GM20000 (cell line): Measurements from ENCODE around the gene AANAT.

ENCODE experiments used
- DNase-seq: peaks from one replicate; pipeline ENCODE4 v3.0.0; 2012; ENCODE audit warnings: low spot score
- CTCF ChIP-seq: IDR thresholded peaks from 2 replicates; pipeline ENCODE4 v1.5.1; 2012; ENCODE audit warnings: mild to moderate bottlenecking, control low read depth; ENCODE audit errors: extremely low read depth, missing control alignments

The AANAT gene

GRCh38 chr17:76451506-76451905 lies 15.9 kb upstream of the AANAT start:
- DNase-seq, result no peak
- no peak for TF ChIP-seq CTCF

- TF ChIP-seq CTCF, result no peak
- DNase-seq, result no peak
Observed at GRCh38 chr17:76452127-76452659, 15.2 kb upstream of the AANAT start.

- DNase-seq, result peak; percentile 98
- peak; percentile 64 for TF ChIP-seq CTCF
Observed at GRCh38 chr17:76452660-76453430, 14.6 kb upstream of the AANAT start, which contains the start of gene UBE2O. TSS of gene UBE2O (minus strand) at chr17:76453152. CDS start at chr17:76453141, 11 bp downstream.

GRCh38 chr17:76453431-76453743 lies 14.0 kb upstream of the AANAT start:
- no peak for DNase-seq
- TF ChIP-seq CTCF, result no peak

GRCh38 chr17:76458580-76459490 lies 8.6 kb upstream of the AANAT start:
- DNase-seq, result peak; percentile 78
- peak; percentile 77 for TF ChIP-seq CTCF

- no peak for DNase-seq
- TF ChIP-seq CTCF, result no peak
Observed at GRCh38 chr17:76459674-76460073, 7.7 kb upstream of the AANAT start.
